B cell (primary cell): ENCODE measurements around the gene TNFRSF13B.

Source experiments
- CTCF ChIP-seq: fragments of 200-600 bp; IDR thresholded peaks from one replicate; pipeline ENCODE4 v1.8.0; 2022; ENCODE audit warnings: antibody characterized with exemption, mild to moderate bottlenecking
- EZH2 ChIP-seq: IDR thresholded peaks from 2 replicates; pipeline ENCODE4 v1.6.1; 2012; ENCODE audit warnings: borderline replicate concordance, low read depth, mild to moderate bottlenecking, moderate library complexity, low read length; ENCODE audit not compliant: insufficient read depth, poor library complexity, severe bottlenecking

- TF ChIP-seq CTCF (no peak), EZH2 (no peak)
Observed at GRCh38 chr17:16937431-16937830, 34.5 kb downstream of the TNFRSF13B start.
